HCT116 (cell line): ENCODE results near the gene ASCC2. TPM values are rescaled to one million over a fixed set of nuclear protein-coding genes. Genes with fewer than 3 reads are reported as not detected.

ENCODE experiments used
- ATAC-seq: fragments of 200-7000 bp; cut with Tn5 transposase; 2 replicates; pipeline ENCODE4 v1.9.1; 2020; ENCODE audit warnings: mild to moderate bottlenecking, moderate library complexity
- BruUV-seq: library from RNA; stranded (reverse); fragments of 400-500 nt; replicated peaks from 2 replicates; lab custom pipeline; 2021; lab: Mats Ljungman, UMichigan
- CTCF ChIA-PET: fragments of 300-600 bp; sonication (Branson Sonifier 250); formaldehyde crosslinking; loops from one replicate; lab custom pipeline; 2021; ENCODE audit warnings: antibody characterized with exemption; lab: Charles Lee
- POLR2A ChIA-PET: fragments of 300-600, 350-600 bp; sonication (Branson Sonifier 250); formaldehyde crosslinking; loops from one replicate; lab custom pipeline; 2021; ENCODE audit warnings: antibody characterized with exemption; lab: Charles Lee
- RAD21 ChIA-PET, 2 experiments: fragments of 300-600 bp; sonication (Branson Sonifier 250); formaldehyde crosslinking; loops; one replicate each; lab custom pipeline; 2023; ENCODE audit warnings: low total read pairs in 2 of 2; ENCODE audit not compliant: uncharacterized antibody in 2 of 2, unreplicated experiment in 2 of 2, low non-redundant PET in 1 of 2; lab: Charles Lee
- DNase-seq: peaks from one replicate; pipeline ENCODE4 v3.0.0-alpha.2; 2010; ENCODE audit warnings: low read depth, low spot score
- H2AFZ ChIP-seq: fragments of 200-600 bp; shearing (Covaris generic), sonication (generic); 2 replicates; pipeline ENCODE4 v1.6.1; 2017; ENCODE audit warnings: low read depth, mixed run types, mixed read lengths, antibody characterized with exemption, low read length; ENCODE audit not compliant: poor library complexity, severe bottlenecking
- H3K27ac ChIP-seq: 2 replicates; pipeline ENCODE4 v1.5.1; 2012; ENCODE audit warnings: low read depth, low read length
- H3K27me3 ChIP-seq: fragments of 200-600 bp; sonication (generic); 2 replicates; pipeline ENCODE4 v1.6.1; 2016; ENCODE audit warnings: mixed run types, low read length, mixed read lengths; ENCODE audit not compliant: insufficient read depth
- H3K36me3 ChIP-seq, 2 experiments: fragments of 200-500 bp in 1 of 2; fragments of 200-600 bp in 1 of 2; sonication (Bioruptor generic) in 1 of 2; sonication (generic) in 1 of 2; 2 replicates each; pipeline versions ENCODE4 v1.5.1 to v1.6.1; 2014 to 2016; ENCODE audit warnings: low read length in 2 of 2, inconsistent platforms in 1 of 2, mixed read lengths in 1 of 2, mixed run types in 1 of 2; ENCODE audit not compliant: insufficient read depth in 2 of 2, control insufficient read depth in 1 of 2
- H3K4me1 ChIP-seq, 2 experiments: fragments of 200-600 bp in 1 of 2; sonication (generic) in 1 of 2; 2 replicates each; pipeline versions ENCODE4 v1.5.1 to v1.6.1; 2012 to 2017; ENCODE audit warnings: low read length in 2 of 2, inconsistent platforms in 1 of 2, mild to moderate bottlenecking in 1 of 2, mixed read lengths in 1 of 2, mixed run types in 1 of 2, moderate library complexity in 1 of 2; ENCODE audit not compliant: insufficient read depth in 2 of 2, control insufficient read depth in 1 of 2
- H3K4me2 ChIP-seq: fragments of 200-600 bp; sonication (generic); 2 replicates; pipeline ENCODE4 v1.6.1; 2017; ENCODE audit warnings: mixed run types, low read length, mixed read lengths
- H3K4me3 ChIP-seq, 2 experiments: fragments of 200-600 bp in 1 of 2; sonication (generic) in 1 of 2; replicated peaks in 1 of 2; 2 replicates each; pipeline ENCODE4 v1.5.1; 2011 to 2016; ENCODE audit warnings: low read length in 2 of 2, control low read depth in 1 of 2, low read depth in 1 of 2, mild to moderate bottlenecking in 1 of 2, mixed read lengths in 1 of 2, mixed run types in 1 of 2
- H3K79me2 ChIP-seq: fragments of 200-600 bp; sonication (generic); 2 replicates; pipeline ENCODE4 v1.6.1; 2017; ENCODE audit warnings: mild to moderate bottlenecking, mixed run types, low read length, moderate library complexity, mixed read lengths; ENCODE audit not compliant: insufficient read depth
- H3K9ac ChIP-seq: fragments of 200-600 bp; sonication (generic); 2 replicates; pipeline ENCODE4 v1.6.1; 2016; ENCODE audit warnings: low read length, mixed read lengths
- H3K9me2 ChIP-seq: fragments of 200-600 bp; sonication (generic), shearing (Covaris generic); 2 replicates; pipeline ENCODE4 v1.6.1; 2017; ENCODE audit warnings: mixed run types, mild to moderate bottlenecking, moderate library complexity; ENCODE audit not compliant: insufficient read depth
- H3K9me3 ChIP-seq, 2 experiments: fragments of 200-500 bp in 1 of 2; fragments of 200-600 bp in 1 of 2; sonication (Bioruptor generic) in 1 of 2; sonication (generic) in 1 of 2; 2 replicates each; pipeline ENCODE4 v1.6.1; 2014 to 2017; ENCODE audit warnings: low read length in 2 of 2, mixed read lengths in 2 of 2, inconsistent platforms in 1 of 2, low read depth in 1 of 2, mild to moderate bottlenecking in 1 of 2, mixed run types in 1 of 2, moderate library complexity in 1 of 2; ENCODE audit not compliant: control insufficient read depth in 1 of 2, insufficient read depth in 1 of 2
- H4K20me1 ChIP-seq: fragments of 200-600 bp; sonication (generic), shearing (Covaris generic); 2 replicates; pipeline ENCODE4 v1.6.1; 2017; ENCODE audit warnings: mixed run types, mild to moderate bottlenecking, moderate library complexity; ENCODE audit not compliant: insufficient read depth
- CEBPB ChIP-seq: IDR thresholded peaks from 2 replicates; pipeline ENCODE4 v1.6.1; 2012; ENCODE audit warnings: low read depth
- JUND ChIP-seq: IDR thresholded peaks from 2 replicates; pipeline ENCODE4 v1.6.1; 2012
- POLR2A ChIP-seq: IDR thresholded peaks from 2 replicates; pipeline ENCODE4 v1.7.0; 2011; ENCODE audit warnings: borderline replicate concordance; ENCODE audit not compliant: insufficient read depth, insufficient read length; ENCODE audit errors: extremely low read depth
- RAD21 ChIP-seq: IDR thresholded peaks from 2 replicates; pipeline ENCODE4 v1.6.1; 2012; ENCODE audit warnings: low read depth, mild to moderate bottlenecking
- SIN3A ChIP-seq: IDR thresholded peaks from 2 replicates; pipeline ENCODE4 v1.6.1; 2012; ENCODE audit warnings: low read depth
- SP1 ChIP-seq: IDR thresholded peaks from 2 replicates; pipeline ENCODE4 v1.6.1; 2012; ENCODE audit warnings: low read depth
- TCF7L2 ChIP-seq: IDR thresholded peaks from 2 replicates; pipeline ENCODE4 v1.7.0; 2011; ENCODE audit warnings: borderline replicate concordance, inconsistent platforms; ENCODE audit not compliant: insufficient read depth, insufficient read length; ENCODE audit errors: extremely low read depth
- YY1 ChIP-seq: IDR thresholded peaks from 2 replicates; pipeline ENCODE4 v1.6.1; 2011; ENCODE audit warnings: low read length, low read depth, moderate library complexity, mild to moderate bottlenecking; ENCODE audit not compliant: insufficient replicate concordance; ENCODE audit errors: extremely low read depth
- ZNF274 ChIP-seq: fragments of 200-500 bp; sonication (Bioruptor generic); IDR thresholded peaks from 2 replicates; pipeline ENCODE4 v1.6.1; 2014; ENCODE audit warnings: mild to moderate bottlenecking, low read depth, low read length, inconsistent platforms
- intact Hi-C: fragments of 100-400 bp; cut with micrococcal nuclease; formaldehyde crosslinking; loops from 2 replicates; pipeline ENCODE4 v1.10.0; 2022
- total RNA-seq: library from RNA; stranded (reverse); gene quantifications from one replicate; pipeline ENCODE4 v1.2.1, GENCODE V29; 2021; ENCODE audit not compliant: unreplicated experiment
- TF ChIP-seq, protein P1 (sequence below): IDR thresholded peaks from 2 replicates; pipeline ENCODE4 v1.6.1; 2012; ENCODE audit warnings: low read depth
- TF ChIP-seq, protein P2 (sequence below): IDR thresholded peaks from 2 replicates; pipeline ENCODE4 v1.6.1; 2012

ASCC2 gene
- total RNA-seq, 1 experiment from 2014 or later, result 68.6 TPM

DNA sequence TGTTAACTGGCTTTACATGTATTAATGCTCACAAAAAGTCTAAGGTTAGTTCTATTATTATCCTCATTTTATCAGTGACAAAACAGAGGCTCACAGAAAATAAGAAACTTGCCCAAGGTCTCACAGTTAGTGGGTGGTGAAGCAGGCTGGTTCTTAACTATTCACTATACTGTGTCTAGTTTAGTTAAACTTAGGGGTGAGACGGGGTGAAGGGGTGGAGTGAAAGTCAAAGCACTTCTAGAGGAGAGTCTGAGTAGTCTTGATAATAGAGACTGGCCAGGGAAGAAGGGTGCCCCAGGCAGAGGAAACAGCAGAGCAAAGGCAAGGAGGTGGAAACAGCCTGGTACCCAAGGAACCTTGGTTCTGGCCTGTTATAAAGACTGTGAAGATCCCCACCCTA lies 4.0 kb downstream of the ASCC2 start:
- Histone ChIP-seq H3K36me3 (peaks cover 16 to 17% of the 10 kb centered on the region in 2 experiments; a peak in 2 of 4 replicates), H3K9ac (no peak overlapping the region), H3K27me3 (no peaks in the 10 kb centered on the region), H3K9me2 (no peaks in the 10 kb centered on the region), H3K4me3 (no peak overlapping the region), H4K20me1 (no peaks in the 10 kb centered on the region), H3K9me3 (no peaks in the 10 kb centered on the region), H3K79me2 (peaks cover 31% of the 10 kb centered on the region), H3K4me2 (no peak overlapping the region), H3K27ac (no peak overlapping the region), H3K4me1 (peaks cover 7 to 19% of the 10 kb centered on the region in 2 experiments), H2AFZ (no peak overlapping the region)
- RAD21 ChIA-PET, result no interaction called here
- TF ChIP-seq ZNF274, result no peak
- no peak for TF ChIP-seq POLR2A
- TF ChIP-seq, protein P1, sequence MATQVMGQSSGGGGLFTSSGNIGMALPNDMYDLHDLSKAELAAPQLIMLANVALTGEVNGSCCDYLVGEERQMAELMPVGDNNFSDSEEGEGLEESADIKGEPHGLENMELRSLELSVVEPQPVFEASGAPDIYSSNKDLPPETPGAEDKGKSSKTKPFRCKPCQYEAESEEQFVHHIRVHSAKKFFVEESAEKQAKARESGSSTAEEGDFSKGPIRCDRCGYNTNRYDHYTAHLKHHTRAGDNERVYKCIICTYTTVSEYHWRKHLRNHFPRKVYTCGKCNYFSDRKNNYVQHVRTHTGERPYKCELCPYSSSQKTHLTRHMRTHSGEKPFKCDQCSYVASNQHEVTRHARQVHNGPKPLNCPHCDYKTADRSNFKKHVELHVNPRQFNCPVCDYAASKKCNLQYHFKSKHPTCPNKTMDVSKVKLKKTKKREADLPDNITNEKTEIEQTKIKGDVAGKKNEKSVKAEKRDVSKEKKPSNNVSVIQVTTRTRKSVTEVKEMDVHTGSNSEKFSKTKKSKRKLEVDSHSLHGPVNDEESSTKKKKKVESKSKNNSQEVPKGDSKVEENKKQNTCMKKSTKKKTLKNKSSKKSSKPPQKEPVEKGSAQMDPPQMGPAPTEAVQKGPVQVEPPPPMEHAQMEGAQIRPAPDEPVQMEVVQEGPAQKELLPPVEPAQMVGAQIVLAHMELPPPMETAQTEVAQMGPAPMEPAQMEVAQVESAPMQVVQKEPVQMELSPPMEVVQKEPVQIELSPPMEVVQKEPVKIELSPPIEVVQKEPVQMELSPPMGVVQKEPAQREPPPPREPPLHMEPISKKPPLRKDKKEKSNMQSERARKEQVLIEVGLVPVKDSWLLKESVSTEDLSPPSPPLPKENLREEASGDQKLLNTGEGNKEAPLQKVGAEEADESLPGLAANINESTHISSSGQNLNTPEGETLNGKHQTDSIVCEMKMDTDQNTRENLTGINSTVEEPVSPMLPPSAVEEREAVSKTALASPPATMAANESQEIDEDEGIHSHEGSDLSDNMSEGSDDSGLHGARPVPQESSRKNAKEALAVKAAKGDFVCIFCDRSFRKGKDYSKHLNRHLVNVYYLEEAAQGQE, result no peak
- no peak for TF ChIP-seq JUND
- TF ChIP-seq RAD21, result no peak
- TF ChIP-seq YY1, result no peak
- TF ChIP-seq CEBPB, result no peak
- TF ChIP-seq, protein P2, sequence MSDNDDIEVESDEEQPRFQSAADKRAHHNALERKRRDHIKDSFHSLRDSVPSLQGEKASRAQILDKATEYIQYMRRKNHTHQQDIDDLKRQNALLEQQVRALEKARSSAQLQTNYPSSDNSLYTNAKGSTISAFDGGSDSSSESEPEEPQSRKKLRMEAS, result no peak
- TF ChIP-seq TCF7L2, result no peak
- no peak for TF ChIP-seq SIN3A
- no peak for TF ChIP-seq SP1
- ATAC-seq (no peak), DNase-seq (no peak)
- intact Hi-C loops, result no loop called here
- no TSS peak for BruUV-seq
- CTCF ChIA-PET, result no interaction called here
- POLR2A ChIA-PET, result no interaction called here
